IMR-90 (cell line): ENCODE data around the gene INO80E. TPM values are rescaled to one million over a fixed set of nuclear protein-coding genes. Genes with fewer than 3 reads are reported as not detected.

Experiments
- ATAC-seq: fragments of 200-7000 bp; cut with Tn5 transposase; 2 replicates; pipeline ENCODE4 v1.9.1; 2020; ENCODE audit warnings: low read depth, mild to moderate bottlenecking, moderate library complexity
- BruUV-seq: library from RNA; stranded (reverse); fragments of 400-500 nt; replicated peaks from 2 replicates; lab custom pipeline; 2021; lab: Mats Ljungman, UMichigan
- CTCF ChIA-PET: fragments of 300-600 bp; formaldehyde crosslinking; extraction: SDS; loops from one replicate; lab custom pipeline; 2021; ENCODE audit warnings: antibody characterized with exemption; lab: Yijun Ruan, JAX
- POLR2A ChIA-PET: fragments of 300-600 bp; sonication (Branson Sonifier 250); formaldehyde crosslinking; loops from one replicate; lab custom pipeline; 2022; ENCODE audit warnings: antibody characterized with exemption; ENCODE audit not compliant: unreplicated experiment; lab: Charles Lee
- DNase-seq: peaks from one replicate; pipeline ENCODE4 v3.0.0; 2013
- H2AFZ ChIP-seq: replicated peaks from 2 replicates; pipeline ENCODE3; 2013; ENCODE audit warnings: low read length, mild to moderate bottlenecking; ENCODE audit not compliant: poor library complexity
- H2AK5ac ChIP-seq: 2 replicates; pipeline ENCODE4 v1.6.1; 2013; ENCODE audit warnings: low read depth, low read length, inconsistent platforms
- H2AK9ac ChIP-seq: replicated peaks from 2 replicates; pipeline ENCODE3; 2013; ENCODE audit warnings: mild to moderate bottlenecking, low read depth, low read length, moderate library complexity; ENCODE audit not compliant: poor library complexity
- H2BK120ac ChIP-seq: 2 replicates; pipeline ENCODE4 v1.6.1; 2013; ENCODE audit warnings: low read depth, low read length, inconsistent platforms
- H2BK15ac ChIP-seq: 3 replicates; pipeline ENCODE4 v1.6.1; 2013; ENCODE audit warnings: low read depth, low read length, inconsistent platforms
- H2BK20ac ChIP-seq: 2 replicates; pipeline ENCODE4 v1.6.1; 2013; ENCODE audit warnings: low read depth, mild to moderate bottlenecking, inconsistent platforms, low read length, moderate library complexity
- H2BK5ac ChIP-seq: 2 replicates; pipeline ENCODE4 v1.6.1; 2013; ENCODE audit warnings: mild to moderate bottlenecking, low read depth, low read length, inconsistent platforms; ENCODE audit not compliant: poor library complexity, severe bottlenecking
- H3K14ac ChIP-seq: replicated peaks from 2 replicates; pipeline ENCODE4 v1.6.1; 2013; ENCODE audit warnings: low read depth, low read length, inconsistent platforms
- H3K18ac ChIP-seq: 2 replicates; pipeline ENCODE4 v1.6.1; 2013; ENCODE audit warnings: low read depth, low read length, control low read depth
- H3K23ac ChIP-seq: 2 replicates; pipeline ENCODE4 v1.6.1; 2013; ENCODE audit warnings: low read depth, low read length, inconsistent platforms
- H3K27ac ChIP-seq: 2 replicates; pipeline ENCODE4 v1.5.1; 2013; ENCODE audit warnings: mild to moderate bottlenecking, control low read depth, low read length; ENCODE audit not compliant: insufficient read depth
- H3K27me3 ChIP-seq: 2 replicates; pipeline ENCODE4 v1.6.1; 2013; ENCODE audit warnings: low read length; ENCODE audit not compliant: control insufficient read depth, insufficient read depth
- H3K36me3 ChIP-seq: 2 replicates; pipeline ENCODE4 v1.6.1; 2013; ENCODE audit warnings: low read length, mixed read lengths; ENCODE audit not compliant: control insufficient read depth, insufficient read depth
- H3K4ac ChIP-seq: 2 replicates; pipeline ENCODE4 v1.6.1; 2013; ENCODE audit warnings: low read depth, low read length, inconsistent platforms
- H3K4me1 ChIP-seq: 2 replicates; pipeline ENCODE4 v1.6.1; 2013; ENCODE audit warnings: low read length, mixed read lengths; ENCODE audit not compliant: control insufficient read depth, insufficient read depth
- H3K4me2 ChIP-seq: 2 replicates; pipeline ENCODE4 v1.6.1; 2013; ENCODE audit warnings: low read depth, mild to moderate bottlenecking, control low read depth, low read length, moderate library complexity
- H3K4me3 ChIP-seq: 2 replicates; pipeline ENCODE4 v1.5.1; 2013; ENCODE audit warnings: low read depth, mild to moderate bottlenecking, control low read depth, low read length, moderate library complexity; ENCODE audit not compliant: insufficient read depth
- H3K56ac ChIP-seq: 2 replicates; pipeline ENCODE4 v1.6.1; 2013; ENCODE audit warnings: low read length, inconsistent platforms; ENCODE audit not compliant: insufficient read depth; ENCODE audit errors: extremely low read depth
- H3K79me1 ChIP-seq, 2 experiments: 2 replicates each; pipeline ENCODE4 v1.6.1; 2013; ENCODE audit warnings: low read length in 2 of 2, inconsistent platforms in 1 of 2, low read depth in 1 of 2
- H3K9ac ChIP-seq: 2 replicates; pipeline ENCODE4 v1.6.1; 2013; ENCODE audit warnings: low read depth, low read length, control low read depth
- H3K9me1 ChIP-seq: 2 replicates; pipeline ENCODE4 v1.6.1; 2013; ENCODE audit warnings: low read length, inconsistent platforms; ENCODE audit not compliant: insufficient read depth
- H3K9me3 ChIP-seq: 2 replicates; pipeline ENCODE4 v1.6.1; 2013; ENCODE audit warnings: low read length; ENCODE audit not compliant: control insufficient read depth, insufficient read depth
- H4K20me1 ChIP-seq: 2 replicates; pipeline ENCODE4 v1.6.1; 2013; ENCODE audit warnings: low read length, inconsistent platforms; ENCODE audit not compliant: insufficient read depth
- H4K5ac ChIP-seq: 2 replicates; pipeline ENCODE4 v1.6.1; 2013; ENCODE audit warnings: mild to moderate bottlenecking, low read depth, low read length, control low read depth
- H4K8ac ChIP-seq, 2 experiments: 2 replicates each; pipeline ENCODE4 v1.6.1; 2013; ENCODE audit warnings: low read depth in 2 of 2, low read length in 2 of 2, control low read depth in 1 of 2, inconsistent platforms in 1 of 2
- H4K91ac ChIP-seq: 2 replicates; pipeline ENCODE4 v1.6.1; 2013; ENCODE audit warnings: low read depth, low read length, inconsistent platforms; ENCODE audit not compliant: insufficient read depth
- FOS ChIP-seq: fragments of 150-350 bp; IDR thresholded peaks from 2 replicates; pipeline ENCODE4 v1.6.1; 2016; ENCODE audit warnings: low read depth, low read length
- POLR2A ChIP-seq: IDR thresholded peaks from 2 replicates; pipeline ENCODE4 v1.6.1; 2012; ENCODE audit warnings: mild to moderate bottlenecking, low read depth, low read length
- SMC3 ChIP-seq: fragments of 150-350 bp; IDR thresholded peaks from 2 replicates; pipeline ENCODE4 v1.6.1; 2016; ENCODE audit warnings: low read depth, mild to moderate bottlenecking, antibody characterized with exemption, low read length, moderate library complexity
- WGBS, 2 experiments: methylation state at CpG; one replicate each; pipeline versions ENCODE4 v1.1.5 to v1.1.7; 2013; ENCODE audit warnings: missing lambda C conversion rate in 2 of 2; ENCODE audit not compliant: insufficient read length in 1 of 2; ENCODE audit errors: extremely low coverage in 2 of 2; 5-methylcytosine and 5-hydroxymethylcytosine counted together
- dilution Hi-C: fragments of 300-500 bp; cut with HindIII; formaldehyde crosslinking; loops from one replicate; pipeline ENCODE4 v1.14.3; 2018; ENCODE audit warnings: low sequenced_read_pairs; ENCODE audit not compliant: unreplicated experiment
- in situ Hi-C: fragments of 300-500 bp; cut with MboI; formaldehyde crosslinking; loops from 3 replicates; pipeline ENCODE4 v1.14.3; 2019; ENCODE audit warnings: low sequenced_read_pairs, inconsistent platforms, mixed read lengths
- intact Hi-C: fragments of 100-400 bp; cut with micrococcal nuclease; formaldehyde crosslinking; loops from 2 replicates; pipeline ENCODE4 v1.10.0; 2022
- polyA plus RNA-seq, 3 experiments: library from polyadenylated mRNA; depleted of rRNA; stranded (reverse); fragments of >200 nt; gene quantifications; 2 replicates each; pipeline ENCODE4 v1.2.3, GENCODE V29; 2012; ENCODE audit warnings: low replicate concordance in 1 of 3
- total RNA-seq: library from RNA; depleted of rRNA; stranded (reverse); fragments of >200 nt; gene quantifications from 2 replicates; pipeline ENCODE4 v1.2.3, GENCODE V29; 2012

INO80E gene
- total and polyA plus RNA-seq, 2 of the 4 experiments (the other 2 are of a cell fraction), result 40.9 to 42.1 TPM

- 40% methylated on average over 1 of the region's 18 CpGs; no CpG with 5 or more reads in 1 of the 2 experiments for WGBS, 2 experiments
Observed at GRCh38 chr16:29962344-29962994, 33.6 kb upstream of the INO80E start.

More at GRCh38 chr16:29962344-29962994, 33.6 kb upstream of the INO80E start:
- DNase-seq (peak; percentile 27), ATAC-seq (peak; percentile 10)
- Histone ChIP-seq H2AK9ac (peak overlapping the region; percentile 99), H3K79me1 (peaks cover 12 to 25% of the 10 kb centered on the region in 2 experiments; a peak in 3 of 4 replicates), H2BK120ac (peak overlapping the region; percentile 9; the same call in 1 of the 2 replicates), H2AK5ac (peak overlapping the region; percentile 93), H3K27me3 (no peaks in the 10 kb centered on the region), H4K91ac (peak overlapping the region; percentile 82), H3K9ac (peak overlapping the region; percentile 94), H4K5ac (peak overlapping the region; percentile 95), H3K18ac (peak overlapping the region; percentile 79), H4K20me1 (no peaks in the 10 kb centered on the region), H3K56ac (peak overlapping the region; percentile 92), H2BK15ac (peak overlapping the region; percentile 58), H2BK20ac (peak overlapping the region; percentile 38; the same call in 1 of the 2 replicates), H3K4ac (peak overlapping the region; percentile 80), H2BK5ac (peak overlapping the region; percentile 76), H4K8ac (peak overlapping the region; percentile 78 to 88), H2AFZ (peak overlapping the region; percentile 97), H3K4me3 (peak overlapping the region; percentile 55), H3K14ac (peak overlapping the region; percentile 95), H3K36me3 (peaks cover 5% of the 10 kb centered on the region), H3K9me1 (peaks cover 5% of the 10 kb centered on the region; the same call in 1 of the 2 replicates), H3K27ac (peak overlapping the region; percentile 81), H3K9me3 (no peaks in the 10 kb centered on the region), H3K4me1 (peaks cover 8% of the 10 kb centered on the region), H3K4me2 (peak overlapping the region; percentile 98), H3K23ac (peak overlapping the region; percentile 98)
- dilution Hi-C loops (no loop called here), intact Hi-C loops (no loop called here), in situ Hi-C loops (no loop called here)
- CTCF ChIA-PET, result interaction anchor here (0.8 kb wide), 1 partner anchor 11 kb away, joined by 3 read pairs; the partner anchor contains the start of gene TAOK2
- POLR2A ChIA-PET, result interaction anchor here (0.6 to 2.0 kb wide), 5 partner anchors 11 to 114 kb away, joined by 3 to 8 read pairs (median 5); partner anchors contain the start of genes SEZ6L2 and TAOK2
- BruUV-seq, result TSS peak; percentile 76
- TF ChIP-seq FOS (no peak), SMC3 (no peak), POLR2A (peak; percentile 20; the same call in 1 of the 2 replicates)
